ENCODE measurements around the gene TRIM22.
"Not testable (repeated sequence)": the region's sequence is repeated elsewhere in the genome, so short reads cannot be mapped to it uniquely, and the experiment has no call there.

The TRIM22 gene

DNA sequence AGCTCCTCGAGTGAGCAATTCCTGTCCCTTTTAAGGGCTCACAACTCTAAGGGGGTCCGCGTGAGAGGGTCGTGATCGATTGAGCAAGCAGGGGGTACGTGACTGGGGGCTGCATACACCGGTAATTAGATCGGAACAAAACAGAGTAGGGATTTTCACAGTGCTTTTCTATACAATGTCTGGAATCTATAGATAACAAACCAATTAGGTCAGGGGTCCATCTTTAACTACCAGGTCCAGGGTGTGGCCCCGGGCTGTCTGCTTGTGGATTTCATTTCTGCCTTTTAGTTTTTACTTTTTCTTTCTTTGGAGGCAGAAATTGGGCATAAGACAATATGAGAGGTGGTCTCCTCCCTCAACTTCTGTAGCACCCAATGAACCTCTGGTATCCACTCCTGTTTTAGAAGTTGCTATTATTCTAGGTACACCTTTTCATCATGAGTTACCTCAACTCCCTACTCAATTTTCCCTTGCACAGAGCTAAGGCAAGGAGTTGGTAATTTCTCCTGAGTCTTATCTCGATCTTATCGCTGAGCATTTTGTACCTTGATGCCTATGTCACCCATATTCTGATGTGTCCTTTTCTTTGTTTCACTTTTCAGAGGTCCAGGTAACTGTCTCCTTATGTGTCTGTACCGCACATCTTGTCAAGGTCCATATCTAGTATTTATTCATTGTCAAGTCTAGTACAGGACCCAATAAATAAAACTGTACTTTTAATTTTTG, 1.8 kb downstream of the TRIM22 start:
- not testable (repeated sequence) for DNase-seq (ENCODE audit: low read depth)

DNA sequence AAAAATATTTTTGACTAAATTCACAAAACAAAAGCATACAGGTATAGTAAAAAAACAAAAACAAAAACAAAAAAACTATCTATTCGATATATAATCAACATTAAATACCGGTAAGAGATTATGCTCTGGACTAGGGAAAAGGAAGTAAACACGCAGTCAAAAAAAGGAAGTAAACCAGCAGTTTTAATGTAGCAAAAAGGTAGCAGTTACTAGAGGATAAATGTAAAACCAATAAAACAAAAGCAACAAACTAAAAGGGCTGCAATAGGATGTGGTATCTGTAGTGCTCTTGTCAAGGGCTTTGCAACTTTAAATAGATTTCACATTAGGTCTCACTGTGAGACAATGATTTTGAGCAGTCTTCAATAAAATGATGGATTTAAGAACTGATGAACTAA, 2.4 kb downstream of the TRIM22 start:
- DNase-seq (ENCODE audit: low read depth): no peak

DNA sequence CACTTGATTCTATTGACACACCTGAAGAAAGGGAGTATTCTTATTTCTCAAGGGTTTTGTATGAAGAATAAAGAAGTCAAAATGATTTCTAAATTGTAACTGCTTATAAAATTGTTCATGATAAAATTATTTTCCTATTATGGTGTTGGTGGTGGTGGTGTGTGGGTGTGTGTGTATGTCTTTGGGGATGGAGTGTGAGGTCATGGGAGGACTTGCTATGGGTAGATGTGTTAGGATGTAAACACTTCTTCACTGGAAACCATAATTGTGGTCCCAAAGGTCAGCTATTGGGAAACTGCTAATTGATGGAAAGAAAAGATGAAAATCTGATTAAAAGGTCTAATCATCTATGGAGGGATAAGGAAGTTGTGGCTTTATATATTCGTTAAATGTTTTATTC, 5.1 kb downstream of the TRIM22 start:
- no peak for DNase-seq (ENCODE audit: low read depth)

DNA sequence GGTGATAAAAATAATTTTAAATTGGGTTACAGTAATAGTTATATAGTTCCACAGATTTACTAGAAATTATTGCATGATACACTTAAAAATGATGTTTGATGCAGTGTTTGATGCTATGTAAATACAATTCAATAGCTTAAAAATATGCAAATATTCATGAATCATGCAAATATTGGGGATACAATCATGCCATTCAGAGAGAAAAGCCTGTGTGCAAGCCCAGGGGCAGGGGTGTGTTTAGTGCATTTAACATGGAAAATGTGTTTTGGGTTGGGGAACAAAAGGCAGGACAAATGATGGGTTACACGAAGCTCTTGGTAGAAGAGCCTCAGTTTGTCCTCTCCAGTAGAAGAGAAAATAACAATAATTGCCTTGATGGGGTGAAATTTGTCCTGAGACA, 6.0 kb downstream of the TRIM22 start:
- no peak for DNase-seq (ENCODE audit: low read depth)

DNA sequence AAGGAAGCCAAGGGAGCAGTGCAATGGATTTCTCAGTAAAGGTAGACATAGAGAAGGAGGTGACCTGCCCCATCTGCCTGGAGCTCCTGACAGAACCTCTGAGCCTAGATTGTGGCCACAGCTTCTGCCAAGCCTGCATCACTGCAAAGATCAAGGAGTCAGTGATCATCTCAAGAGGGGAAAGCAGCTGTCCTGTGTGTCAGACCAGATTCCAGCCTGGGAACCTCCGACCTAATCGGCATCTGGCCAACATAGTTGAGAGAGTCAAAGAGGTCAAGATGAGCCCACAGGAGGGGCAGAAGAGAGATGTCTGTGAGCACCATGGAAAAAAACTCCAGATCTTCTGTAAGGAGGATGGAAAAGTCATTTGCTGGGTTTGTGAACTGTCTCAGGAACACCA, 6.6 kb downstream of the TRIM22 start:
- no peak for DNase-seq (ENCODE audit: low read depth)

DNA sequence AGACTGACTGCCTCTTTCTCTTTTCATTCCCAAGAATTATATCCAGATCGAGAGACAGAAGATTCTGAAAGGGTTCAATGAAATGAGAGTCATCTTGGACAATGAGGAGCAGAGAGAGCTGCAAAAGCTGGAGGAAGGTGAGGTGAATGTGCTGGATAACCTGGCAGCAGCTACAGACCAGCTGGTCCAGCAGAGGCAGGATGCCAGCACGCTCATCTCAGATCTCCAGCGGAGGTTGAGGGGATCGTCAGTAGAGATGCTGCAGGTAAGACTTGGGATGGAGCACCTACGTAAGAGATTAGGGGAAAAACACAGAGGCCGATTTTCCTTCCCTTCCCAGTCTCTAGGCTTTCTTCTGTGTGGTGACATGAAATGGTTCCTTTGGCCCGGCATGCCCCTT, 8.7 kb downstream of the TRIM22 start:
- no peak for DNase-seq (ENCODE audit: low read depth)

DNA sequence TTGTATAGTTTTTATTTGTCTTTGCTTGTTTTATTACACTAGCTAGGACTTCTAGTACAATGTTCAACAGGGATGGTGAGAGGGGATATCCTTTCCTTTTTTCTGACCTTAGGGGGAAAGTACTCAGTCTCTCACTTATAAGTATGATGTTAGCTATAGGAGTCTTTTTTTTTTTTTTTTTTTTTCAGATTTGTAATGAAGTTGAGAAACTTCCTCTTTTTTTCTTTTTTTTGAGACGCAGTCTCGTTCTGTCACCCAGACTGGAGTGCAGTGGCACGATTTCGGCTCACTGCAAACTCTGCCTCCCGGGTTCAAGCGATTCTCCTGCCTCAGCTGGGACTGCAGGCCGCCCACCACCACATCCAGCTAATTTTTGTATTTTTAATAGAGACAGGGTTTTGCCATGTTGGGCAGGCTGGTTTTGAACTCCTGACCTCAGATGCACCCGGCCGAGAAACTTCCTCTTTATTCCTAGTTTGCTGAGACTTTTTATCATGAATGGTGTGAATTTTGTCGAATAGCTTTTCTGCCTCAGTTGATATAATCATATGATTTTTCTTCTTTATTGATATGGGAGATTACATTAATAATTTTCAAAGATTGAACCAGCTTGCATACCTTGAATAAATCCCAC, 10.9 kb downstream of the TRIM22 start:
- DNase-seq (ENCODE audit: low read depth): no peak

DNA sequence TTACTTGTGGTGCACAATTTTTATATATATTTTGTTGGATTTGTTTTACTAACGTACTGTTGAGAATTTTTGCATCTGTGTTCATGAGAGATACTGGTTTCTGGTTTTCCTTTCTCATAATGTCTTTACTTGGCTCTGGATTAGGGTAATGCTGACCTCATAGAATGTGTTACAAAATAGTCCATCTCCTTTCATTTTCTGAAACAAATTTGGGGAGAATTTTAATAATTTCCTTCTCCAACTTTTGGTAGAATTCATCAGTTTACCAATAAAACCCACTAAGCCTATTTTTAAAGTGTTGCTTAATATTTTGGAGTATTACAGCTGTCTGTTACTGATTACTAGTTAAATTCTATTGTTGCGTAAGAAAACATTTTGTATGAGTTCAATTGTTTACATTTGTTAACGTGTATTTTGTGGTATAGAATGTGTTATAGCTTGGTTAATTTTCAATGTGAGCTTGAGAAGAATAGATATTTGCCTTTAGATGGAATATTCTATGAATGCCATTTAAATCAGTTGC, 11.5 kb downstream of the TRIM22 start:
- no peak for DNase-seq (ENCODE audit: low read depth)

DNA sequence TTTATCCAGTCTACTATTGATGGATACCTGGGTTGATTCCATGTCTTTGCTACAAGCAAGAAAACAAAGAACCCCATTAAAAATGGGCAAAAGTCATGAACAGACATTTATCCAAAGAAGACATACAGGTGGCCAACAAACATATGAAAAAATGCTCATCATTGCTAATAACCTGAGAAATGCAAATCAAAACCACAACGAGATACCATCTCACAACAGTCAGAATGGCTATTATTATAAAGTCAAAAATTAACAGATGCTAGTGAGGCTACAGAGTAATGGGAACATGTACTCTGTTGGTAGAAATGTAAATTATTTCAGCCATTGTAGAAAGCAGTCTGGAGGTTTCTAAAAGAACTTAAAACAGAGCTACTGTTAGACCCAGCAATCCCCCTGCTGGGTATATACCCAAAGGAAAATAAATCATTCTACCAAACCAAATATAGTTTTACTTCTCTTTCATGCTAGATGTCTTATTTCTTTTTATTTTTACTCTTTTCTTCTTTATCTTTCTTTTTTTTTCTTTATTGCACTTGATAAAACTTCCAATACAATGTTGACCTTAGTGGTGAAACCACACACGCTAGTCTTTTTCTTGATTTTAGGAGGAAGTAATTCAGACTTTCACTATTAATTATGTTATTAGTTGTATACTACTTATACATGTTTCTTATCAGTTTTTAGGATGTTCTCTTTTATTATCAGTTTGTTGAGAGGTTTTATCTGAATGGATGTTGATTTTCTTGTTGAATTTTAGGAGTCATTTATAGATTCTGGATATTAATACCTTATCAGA, 14.3 kb downstream of the TRIM22 start:
- no peak for DNase-seq (ENCODE audit: low read depth)

DNA sequence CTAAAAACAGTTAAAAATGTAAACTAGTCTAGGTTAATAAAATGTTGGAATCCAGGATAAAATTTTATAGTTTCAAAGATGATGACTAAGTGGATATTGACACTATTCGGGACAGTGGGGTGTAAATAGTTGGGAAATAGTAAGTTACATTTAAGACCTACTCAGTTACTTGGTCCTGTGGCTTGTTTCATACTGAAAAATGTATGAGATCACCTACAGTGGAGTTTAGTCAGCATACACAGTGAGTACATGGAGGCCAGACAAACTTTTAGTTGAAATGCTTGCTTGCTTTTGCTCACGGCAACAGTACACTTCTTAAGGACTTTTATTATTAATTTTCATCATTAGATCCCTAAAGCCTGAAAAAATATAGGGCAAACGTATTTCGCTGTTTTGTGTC, 16.1 kb downstream of the TRIM22 start:
- no peak for DNase-seq (ENCODE audit: low read depth)

DNA sequence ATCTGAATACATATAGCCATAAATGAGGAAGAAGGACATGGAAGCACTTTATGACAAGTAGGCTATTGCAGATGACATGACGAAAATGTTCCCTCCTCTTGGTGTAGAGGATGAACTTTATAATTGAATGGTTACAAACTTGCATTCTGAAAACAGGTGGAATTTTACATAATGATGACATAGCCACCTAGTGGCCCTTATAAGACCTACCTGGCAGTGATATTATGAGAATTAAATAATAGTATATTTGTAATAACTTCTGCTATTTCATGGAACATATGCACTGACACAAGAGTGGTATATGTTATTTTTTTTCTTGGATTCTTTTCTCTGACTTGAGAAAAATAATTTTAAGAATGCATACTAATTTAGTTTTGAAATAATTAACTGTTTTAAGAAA, 22.9 kb downstream of the TRIM22 start:
- no peak for DNase-seq (ENCODE audit: low read depth)

DNA sequence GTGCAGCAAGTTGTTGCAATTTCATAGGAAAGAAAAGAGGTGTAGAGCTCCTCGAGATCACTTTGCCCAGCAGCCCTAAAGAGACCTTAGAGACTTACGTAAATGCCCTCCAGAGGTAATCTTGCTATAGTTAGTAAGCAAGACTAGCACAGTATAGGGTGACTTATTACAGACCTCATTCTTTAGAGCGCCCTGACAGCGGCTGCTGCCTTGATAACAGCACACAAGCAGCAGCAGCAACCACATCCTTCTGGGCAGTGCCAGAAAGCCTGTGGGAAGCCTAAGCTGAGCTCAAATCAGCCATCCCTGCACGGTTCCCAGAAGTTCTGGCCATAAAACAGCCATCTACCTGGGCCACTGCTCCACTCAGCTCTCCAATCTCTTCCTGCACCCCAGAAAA, 24.1 kb downstream of the TRIM22 start:
- DNase-seq (ENCODE audit: low read depth): no peak

DNA sequence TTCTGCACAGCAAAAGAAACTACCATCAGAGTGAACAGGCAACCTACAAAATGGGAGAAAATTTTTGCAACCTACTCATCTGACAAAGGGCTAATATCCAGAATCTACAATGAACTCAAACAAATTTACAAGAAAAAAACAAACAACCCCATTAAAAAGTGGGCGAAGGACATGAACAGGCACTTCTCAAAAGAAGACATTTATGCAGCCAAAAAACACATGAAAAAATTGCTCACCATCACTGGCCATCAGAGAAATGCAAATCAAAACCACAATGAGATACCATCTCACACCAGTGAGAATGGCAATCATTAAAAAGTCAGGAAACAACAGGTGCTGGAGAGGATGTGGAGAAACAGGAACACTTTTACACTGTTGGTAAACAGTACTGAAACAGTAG, 26.9 kb downstream of the TRIM22 start:
- not testable (repeated sequence) for DNase-seq (ENCODE audit: low read depth)

DNA sequence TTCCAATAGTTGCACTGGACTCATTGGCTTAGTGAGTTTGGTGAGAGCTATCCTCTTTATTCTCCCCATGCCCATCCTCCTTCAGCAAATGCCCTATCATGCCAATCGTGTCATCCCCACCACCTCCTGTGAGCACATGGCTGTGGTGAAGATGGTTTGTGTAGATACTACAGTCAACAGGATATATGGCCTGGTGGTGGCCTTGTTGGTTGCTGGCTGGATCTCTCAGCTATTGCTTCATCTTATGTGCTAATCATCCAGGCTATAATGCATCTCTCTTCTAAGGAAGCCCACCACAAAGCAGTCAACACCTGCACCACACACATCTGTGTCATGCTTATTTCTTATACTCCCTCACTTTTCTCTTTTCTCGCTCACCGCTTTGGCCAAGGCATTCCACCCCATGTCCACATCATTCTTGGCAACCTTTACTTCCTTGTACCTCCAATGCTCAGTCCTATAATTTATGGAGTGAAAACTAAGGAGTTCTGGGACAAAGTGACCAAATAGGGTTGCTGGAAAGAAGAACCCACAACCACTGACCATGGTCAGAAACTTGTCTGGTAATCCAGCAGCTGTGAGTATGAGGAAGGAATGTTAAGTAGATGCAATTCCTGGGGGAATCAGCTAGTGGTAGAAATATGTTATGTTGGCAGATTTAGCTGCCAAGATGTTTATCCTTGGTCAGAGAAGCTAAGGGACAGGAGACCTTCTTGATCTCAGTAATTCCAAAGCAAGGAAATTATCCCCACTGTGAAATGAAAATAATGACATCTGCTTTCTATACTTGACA, 30.3 kb downstream of the TRIM22 start:
- DNase-seq (ENCODE audit: low read depth): no peak

DNA sequence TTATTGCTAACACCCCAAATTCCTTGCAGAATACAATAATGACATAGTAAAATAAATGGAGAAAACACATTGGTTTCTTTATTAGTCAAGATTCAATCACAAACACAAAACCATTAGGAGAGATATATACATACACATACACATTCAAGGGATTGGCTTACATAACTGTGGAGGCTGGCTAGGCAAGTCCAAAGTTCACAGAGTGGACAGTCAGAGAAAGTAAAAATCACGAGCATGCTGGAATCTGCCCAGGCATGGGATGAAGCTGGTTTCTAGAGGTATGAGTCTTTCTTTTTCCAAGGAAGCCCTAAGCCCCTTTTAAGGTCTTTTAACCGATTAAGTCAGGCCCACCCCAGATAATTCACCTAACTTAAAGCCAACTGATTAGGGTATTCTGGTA, 33.0 kb downstream of the TRIM22 start:
- no peak for DNase-seq (ENCODE audit: low read depth)

DNA sequence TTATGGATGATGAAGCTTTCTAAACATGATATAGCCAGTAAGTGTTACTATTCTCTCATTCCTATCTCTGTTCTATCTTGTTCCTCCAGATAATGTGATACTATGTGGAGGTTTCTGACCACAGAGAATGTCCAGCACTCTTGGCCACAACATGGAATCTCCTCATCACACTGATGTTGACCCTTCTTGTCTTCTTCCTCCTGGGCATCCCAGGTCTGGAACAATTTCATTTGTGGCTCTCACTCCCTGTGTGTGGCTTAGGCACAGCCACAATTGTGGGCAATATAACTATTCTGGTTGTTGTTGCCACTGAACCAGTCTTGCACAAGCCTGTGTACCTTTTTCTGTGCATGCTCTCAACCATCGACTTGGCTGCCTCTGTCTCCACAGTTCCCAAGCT, 36.8 kb downstream of the TRIM22 start:
- DNase-seq (ENCODE audit: low read depth): no peak

DNA sequence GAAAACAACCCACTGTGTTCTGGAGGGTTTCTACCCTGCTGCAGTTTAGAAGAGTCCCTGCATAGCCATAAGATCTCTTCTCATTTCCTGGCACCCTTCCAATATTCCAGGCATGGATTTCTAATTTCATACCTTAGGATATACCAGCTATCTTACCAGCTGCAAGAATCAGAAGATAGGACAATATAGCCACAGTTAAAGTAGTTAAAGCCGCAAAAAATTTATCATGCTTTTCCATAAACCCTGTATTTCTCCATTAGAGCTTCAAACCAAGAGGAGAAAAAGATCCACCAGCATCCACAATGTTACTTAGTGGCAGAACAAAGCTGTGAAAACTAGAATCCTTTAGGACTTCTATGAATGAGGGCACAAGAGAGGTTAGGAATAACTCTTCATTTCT, 38.1 kb downstream of the TRIM22 start:
- no peak for DNase-seq (ENCODE audit: low read depth)

DNA sequence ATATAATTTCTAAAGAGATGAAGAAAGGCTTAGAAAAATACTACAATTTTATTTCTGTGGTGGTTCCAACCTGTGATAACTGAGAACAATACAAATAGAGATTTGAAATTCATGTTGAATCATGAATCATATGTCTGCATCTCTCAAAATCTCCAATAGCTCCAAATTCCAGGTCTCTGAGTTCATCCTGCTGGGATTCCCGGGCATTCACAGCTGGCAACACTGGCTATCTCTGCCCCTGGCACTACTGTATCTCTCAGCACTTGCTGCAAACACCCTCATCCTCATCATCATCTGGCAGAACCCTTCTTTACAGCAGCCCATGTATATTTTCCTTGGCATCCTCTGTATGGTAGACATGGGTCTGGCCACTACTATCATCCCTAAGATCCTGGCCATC, 46.8 kb downstream of the TRIM22 start, which contains the start of gene OR56B1:
OR56B1 (plus strand) TSS at position 53 of the 400 bp plus-strand sequence; CDS start at position 122, 69 bp downstream.
- DNase-seq (ENCODE audit: low read depth): no peak

DNA sequence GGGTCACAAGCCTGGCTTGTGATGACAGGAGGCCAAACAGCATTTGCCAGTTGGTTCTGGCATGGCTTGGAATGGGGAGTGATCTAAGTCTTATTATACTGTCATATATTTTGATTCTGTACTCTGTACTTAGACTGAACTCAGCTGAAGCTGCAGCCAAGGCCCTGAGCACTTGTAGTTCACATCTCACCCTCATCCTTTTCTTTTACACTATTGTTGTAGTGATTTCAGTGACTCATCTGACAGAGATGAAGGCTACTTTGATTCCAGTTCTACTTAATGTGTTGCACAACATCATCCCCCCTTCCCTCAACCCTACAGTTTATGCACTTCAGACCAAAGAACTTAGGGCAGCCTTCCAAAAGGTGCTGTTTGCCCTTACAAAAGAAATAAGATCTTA, 47.5 kb downstream of the TRIM22 start:
- no peak for DNase-seq (ENCODE audit: low read depth)

DNA sequence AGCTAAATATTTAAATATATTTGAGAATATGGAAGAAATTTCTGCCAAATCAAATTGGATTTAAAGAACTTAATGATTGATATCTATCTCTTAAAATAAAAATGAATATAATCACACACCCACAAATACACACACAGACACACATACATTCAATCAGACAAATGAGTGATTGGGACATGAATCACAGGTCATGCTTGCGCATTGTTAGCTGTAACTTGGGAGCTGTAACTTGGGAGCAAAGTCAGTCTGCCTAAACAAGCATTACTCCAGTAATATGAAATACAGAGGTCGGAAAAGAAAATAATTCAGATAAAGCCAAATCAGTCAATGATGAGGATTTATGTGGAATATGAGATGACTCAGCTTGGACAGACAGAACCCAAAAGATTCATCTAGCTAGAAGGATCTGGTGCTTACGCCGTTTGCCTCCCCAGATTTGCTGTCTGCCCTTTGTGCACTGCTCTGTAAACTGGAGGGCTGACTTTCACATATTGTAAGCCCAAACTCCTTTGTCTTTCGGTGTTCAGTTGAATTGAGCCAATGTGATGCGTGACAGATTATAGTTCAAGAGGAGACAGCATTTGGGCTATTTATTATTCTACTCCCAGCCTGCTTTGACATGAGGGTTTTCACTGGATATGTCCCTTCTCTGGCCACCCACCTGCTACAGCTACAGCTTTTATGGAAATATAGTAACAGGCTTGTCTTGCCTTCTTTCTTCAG, 48.2 kb downstream of the TRIM22 start:
- no peak for DNase-seq (ENCODE audit: low read depth)

DNA sequence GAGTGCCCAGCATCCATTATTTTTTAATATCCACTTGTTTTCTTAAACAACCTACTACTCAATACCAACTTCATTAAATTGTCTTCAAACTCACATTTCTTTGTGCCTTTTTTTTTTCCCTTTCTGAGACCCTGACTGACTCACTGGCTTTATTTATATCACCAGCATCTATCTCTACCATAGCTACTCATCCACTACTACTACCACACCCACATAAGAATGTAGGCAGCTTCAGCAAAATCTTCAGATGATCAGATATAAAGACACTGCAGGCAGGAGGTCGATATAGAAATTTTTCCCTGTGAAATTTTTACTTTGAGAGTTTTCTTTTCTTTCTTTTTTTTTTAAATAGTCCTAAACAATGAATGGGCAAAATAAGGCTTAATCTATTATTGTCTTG, 48.8 kb downstream of the TRIM22 start:
- no peak for DNase-seq (ENCODE audit: low read depth)
